ENCODE results near the gene ZNF546.

ZNF546 gene

DNA sequence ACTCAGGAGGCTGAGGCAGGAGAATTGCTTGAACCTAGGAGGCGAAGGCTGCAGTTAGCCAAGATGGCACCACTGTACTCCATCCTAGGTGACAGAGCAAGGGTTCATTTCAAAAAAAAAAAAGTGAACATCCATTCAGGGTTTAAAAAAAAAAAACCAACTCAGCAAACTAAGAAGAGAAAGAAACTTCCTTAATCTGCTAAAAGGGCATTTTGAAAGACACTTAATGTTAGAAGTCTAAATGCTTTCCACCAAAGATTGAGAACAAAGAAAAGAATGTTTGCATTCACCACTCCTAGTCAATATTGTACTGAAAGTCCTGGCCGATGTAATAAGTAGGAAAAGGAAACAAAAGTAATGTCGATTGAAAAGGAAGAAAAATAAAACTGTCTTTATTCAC, 33.0 kb upstream of the ZNF546 start:
- no peak for DNase-seq (ENCODE audit: low read depth)
- no peak overlapping the region for H3K4me3 ChIP-seq (ENCODE audit: low read length)
- TF ChIP-seq, protein P1, sequence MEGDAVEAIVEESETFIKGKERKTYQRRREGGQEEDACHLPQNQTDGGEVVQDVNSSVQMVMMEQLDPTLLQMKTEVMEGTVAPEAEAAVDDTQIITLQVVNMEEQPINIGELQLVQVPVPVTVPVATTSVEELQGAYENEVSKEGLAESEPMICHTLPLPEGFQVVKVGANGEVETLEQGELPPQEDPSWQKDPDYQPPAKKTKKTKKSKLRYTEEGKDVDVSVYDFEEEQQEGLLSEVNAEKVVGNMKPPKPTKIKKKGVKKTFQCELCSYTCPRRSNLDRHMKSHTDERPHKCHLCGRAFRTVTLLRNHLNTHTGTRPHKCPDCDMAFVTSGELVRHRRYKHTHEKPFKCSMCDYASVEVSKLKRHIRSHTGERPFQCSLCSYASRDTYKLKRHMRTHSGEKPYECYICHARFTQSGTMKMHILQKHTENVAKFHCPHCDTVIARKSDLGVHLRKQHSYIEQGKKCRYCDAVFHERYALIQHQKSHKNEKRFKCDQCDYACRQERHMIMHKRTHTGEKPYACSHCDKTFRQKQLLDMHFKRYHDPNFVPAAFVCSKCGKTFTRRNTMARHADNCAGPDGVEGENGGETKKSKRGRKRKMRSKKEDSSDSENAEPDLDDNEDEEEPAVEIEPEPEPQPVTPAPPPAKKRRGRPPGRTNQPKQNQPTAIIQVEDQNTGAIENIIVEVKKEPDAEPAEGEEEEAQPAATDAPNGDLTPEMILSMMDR (conservative IDR thresholded peaks at IDR 0.05; ENCODE audit: low read depth, low read length), result no peak

DNA sequence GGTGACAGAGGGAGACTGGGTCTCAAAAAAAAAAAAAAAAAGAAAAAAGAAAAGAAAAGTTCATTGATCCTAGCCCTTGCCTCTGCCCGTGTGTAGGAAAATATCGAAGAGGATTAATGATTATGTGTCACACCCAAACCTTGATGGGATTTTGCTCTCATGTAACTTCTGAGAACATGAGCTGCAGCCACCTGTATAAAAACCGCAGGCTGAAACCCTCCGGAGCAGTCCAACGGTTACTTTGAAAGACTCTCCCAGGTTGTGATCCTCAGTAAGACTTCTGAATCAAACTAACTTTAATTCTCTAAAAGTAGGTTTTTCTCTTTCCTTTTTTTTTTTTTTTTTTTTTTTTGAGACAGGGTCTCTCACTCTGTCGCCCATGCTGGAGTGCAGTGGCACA, 30.2 kb upstream of the ZNF546 start:
- TF ChIP-seq, protein P1 (conservative IDR thresholded peaks at IDR 0.05; ENCODE audit: low read depth, low read length), result no peak

DNA sequence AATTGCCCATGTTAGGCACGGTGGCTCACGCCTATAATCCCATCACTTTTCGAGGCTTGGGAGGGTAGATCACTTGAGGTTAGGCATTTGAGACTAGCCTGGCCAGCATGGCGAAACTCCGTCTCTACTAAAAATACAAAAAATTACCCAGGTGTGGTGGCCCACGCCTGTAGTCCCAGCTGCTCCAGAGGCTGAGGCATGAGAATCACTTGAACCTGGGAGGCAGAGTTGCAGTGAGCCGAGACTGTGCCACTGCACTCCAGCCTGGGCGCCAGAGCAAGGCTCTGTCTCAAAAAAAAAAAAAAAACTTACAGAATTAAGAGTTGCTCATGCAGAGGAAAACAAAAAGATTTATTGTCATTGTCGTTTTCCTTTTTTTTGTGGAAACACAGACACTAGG, 29.3 kb upstream of the ZNF546 start:
- no peak for DNase-seq (ENCODE audit: low read depth)
- TF ChIP-seq, protein P1 (conservative IDR thresholded peaks at IDR 0.05; ENCODE audit: low read depth, low read length), result no peak
- H3K4me3 ChIP-seq (ENCODE audit: low read length), result no peak overlapping the region

More for the DNA sequence above, 30.2 kb upstream of the ZNF546 start:
- H3K4me3 ChIP-seq (ENCODE audit: low read length), result no peak overlapping the region
- no peak for DNase-seq (ENCODE audit: low read depth)

DNA sequence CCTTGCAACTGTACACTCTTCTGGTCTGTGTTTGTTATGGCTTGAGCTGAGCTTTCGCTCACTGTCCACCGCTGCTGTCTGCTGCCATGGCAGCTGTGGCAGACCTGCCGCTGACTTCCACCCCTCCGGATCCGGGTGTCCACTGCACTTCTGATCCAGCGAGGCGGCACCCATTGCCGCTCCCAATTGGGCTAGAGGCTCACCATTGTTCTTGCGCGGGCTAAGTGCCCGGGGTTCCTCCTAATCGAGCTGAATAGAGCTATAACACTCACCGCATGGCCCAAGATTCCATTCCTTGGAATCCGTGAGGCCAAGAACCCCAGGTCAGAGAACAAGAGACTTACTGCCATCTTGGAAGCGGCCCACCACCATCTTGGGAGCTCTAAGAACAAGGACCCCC, 28.1 kb upstream of the ZNF546 start:
- TF ChIP-seq, protein P1 (conservative IDR thresholded peaks at IDR 0.05; ENCODE audit: low read depth, low read length), result no peak
- DNase-seq (ENCODE audit: low read depth), result no peak
- H3K4me3 ChIP-seq (ENCODE audit: low read length), result no peak overlapping the region

DNA sequence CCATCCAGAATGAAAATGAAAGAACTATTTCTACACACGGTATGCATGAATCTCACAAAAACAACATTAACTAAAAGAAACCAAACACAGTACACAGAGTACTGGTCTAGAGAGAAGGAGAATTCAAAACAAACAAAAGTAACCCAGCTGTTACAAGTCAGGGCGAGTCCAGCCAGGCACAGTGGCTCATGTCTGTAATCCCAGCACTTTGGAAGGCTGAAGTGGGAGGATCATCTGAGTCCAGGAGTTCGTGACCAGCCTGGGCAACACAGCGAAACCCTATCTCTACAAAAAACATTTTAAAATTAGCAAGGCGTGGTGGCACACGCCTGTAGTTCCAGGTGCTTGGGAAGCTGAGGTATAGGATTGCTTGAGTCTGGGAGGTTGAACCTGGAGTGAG, 27.6 kb upstream of the ZNF546 start:
- H3K4me3 ChIP-seq (ENCODE audit: low read length), result no peak overlapping the region
- TF ChIP-seq, protein P1 (conservative IDR thresholded peaks at IDR 0.05; ENCODE audit: low read depth, low read length), result no peak
- no peak for DNase-seq (ENCODE audit: low read depth)

DNA sequence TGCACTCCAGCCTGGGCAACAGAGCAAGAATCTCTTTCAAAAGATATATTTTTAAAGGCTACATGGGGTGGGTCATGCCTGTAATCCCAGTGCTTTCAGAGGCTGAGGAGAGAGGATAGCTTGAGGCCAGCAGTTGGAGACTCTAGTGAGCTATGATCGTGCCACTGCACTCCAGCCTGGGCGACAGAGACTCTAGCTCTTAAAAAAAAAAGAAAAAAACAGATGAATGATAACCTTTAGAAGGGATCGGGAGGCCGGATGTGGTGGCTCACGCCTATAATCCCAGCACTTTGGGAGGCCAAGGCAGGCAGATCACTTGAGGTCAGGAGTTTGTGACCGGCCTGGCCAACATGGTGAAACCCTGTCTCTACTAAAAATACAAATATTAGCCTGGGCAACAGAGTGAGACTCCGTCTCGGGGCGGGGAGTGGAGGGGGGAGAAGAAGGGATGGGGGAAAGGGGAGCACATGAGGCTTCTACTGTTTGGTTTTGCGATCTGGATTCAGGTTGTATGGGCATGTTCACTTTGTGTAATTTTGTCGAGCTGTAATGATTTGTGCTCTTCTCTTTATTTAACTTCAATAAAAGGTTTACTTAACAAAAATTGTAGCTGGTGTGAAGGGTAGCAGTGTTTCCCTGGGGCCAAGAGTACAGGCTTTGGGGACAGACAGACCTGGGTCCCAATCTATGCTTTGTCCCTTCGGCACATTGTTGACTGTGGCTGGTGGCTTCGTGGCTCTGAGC, 27.0 kb upstream of the ZNF546 start:
- no peak for DNase-seq (ENCODE audit: low read depth)

DNA sequence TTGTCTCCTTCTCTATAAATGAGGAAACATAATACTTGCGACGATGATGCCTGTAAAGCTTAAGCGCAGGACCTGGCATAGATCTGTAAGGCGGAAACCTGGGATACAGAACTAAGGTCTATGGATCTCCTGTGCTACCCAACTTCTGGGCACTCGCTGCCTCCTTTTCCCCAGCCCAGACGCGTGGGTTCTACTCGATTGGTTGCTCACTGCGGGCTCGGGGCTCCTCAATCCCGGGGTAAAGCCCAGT, 26.5 kb upstream of the ZNF546 start:
- DNase-seq (ENCODE audit: low read depth), result peak; percentile 7
- peak overlapping the region; percentile 97 for H3K4me3 ChIP-seq (ENCODE audit: low read length)
- TF ChIP-seq, protein P1 (conservative IDR thresholded peaks at IDR 0.05; ENCODE audit: low read depth, low read length), result no peak

More for the DNA sequence above, 27.0 kb upstream of the ZNF546 start:
- H3K4me3 ChIP-seq (ENCODE audit: low read length), result peak overlapping the region; percentile 97
- TF ChIP-seq, protein P1 (conservative IDR thresholded peaks at IDR 0.05; ENCODE audit: low read depth, low read length), result no peak

Measured in retinal pigment epithelial cell (primary cell).